Stomach (tissue), 9 donors: ENCODE data around the gene TF. TPM values are rescaled to one million over a fixed set of nuclear protein-coding genes. Genes with fewer than 3 reads are reported as not detected.

ENCODE experiments used
- DNase-seq, 2 donors: peaks; one replicate each; pipeline versions ENCODE4 v3.0.0 to v3.0.0-alpha.2; 2013 to 2019
- H3K27ac ChIP-seq, 5 donors: fragments of 200-600 bp in 4 of 5; sonication (generic) in 4 of 5; one replicate each; pipeline ENCODE4 v1.5.1; 2013 to 2019; ENCODE audit warnings: mild to moderate bottlenecking in 1 of 5, moderate library complexity in 1 of 5
- H3K27me3 ChIP-seq, 3 donors: fragments of 200-600 bp; sonication (generic); one replicate each; pipeline ENCODE4 v1.5.1; 2017 to 2019; ENCODE audit warnings: mixed run types in 1 of 3
- H3K36me3 ChIP-seq, 4 donors: fragments of 200-600 bp; sonication (generic); 1 replicate in 3 of 4; 2 replicates in 1 of 4; pipeline ENCODE4 v1.5.1; 2016 to 2019
- H3K4me1 ChIP-seq, 4 donors: fragments of 200-600 bp; sonication (generic); one replicate each; pipeline ENCODE4 v1.5.1; 2016 to 2019
- H3K4me3 ChIP-seq, 4 donors: fragments of 200-600 bp; sonication (generic) in 3 of 4; one replicate each; pipeline ENCODE4 v1.5.1; 2016 to 2019; ENCODE audit warnings: mild to moderate bottlenecking in 1 of 4
- H3K9me3 ChIP-seq, 4 donors: fragments of 200-600 bp; sonication (generic); one replicate each; pipeline ENCODE4 v1.5.1; 2016 to 2019
- CTCF ChIP-seq, 7 experiments: fragments of 450-650 bp in 4 of 7; fragments of 200-600 bp in 3 of 7; sonication (generic) in 3 of 7; IDR thresholded peaks; one replicate each; pipeline ENCODE4 v1.5.1; 2016 to 2019; ENCODE audit warnings: antibody characterized with exemption in 7 of 7, control low read depth in 2 of 7, mild to moderate bottlenecking in 1 of 7
- EP300 ChIP-seq: sonication (generic); formaldehyde crosslinking; IDR thresholded peaks from one replicate; pipeline ENCODE4 v1.6.1; 2017; ENCODE audit warnings: antibody characterized with exemption
- POLR2A ChIP-seq, 4 donors: fragments of 450-650 bp; IDR thresholded peaks; one replicate each; pipeline ENCODE4 v1.6.1; 2016; ENCODE audit warnings: antibody characterized with exemption in 4 of 4, control low read depth in 2 of 4, mild to moderate bottlenecking in 1 of 4, moderate library complexity in 1 of 4
- POLR2AphosphoS5 ChIP-seq, 3 donors: sonication (generic); formaldehyde crosslinking; IDR thresholded peaks; one replicate each; pipeline ENCODE4 v1.6.1; 2016; ENCODE audit warnings: antibody characterized with exemption in 3 of 3
- WGBS, 5 donors: extraction: QIAGEN DNeasy Blood & Tissue Kit in 3 of 5; methylation state at CpG; one replicate each; pipeline versions ENCODE4 v1.1.5 to v1.1.7; 2013 to 2018; 5-methylcytosine and 5-hydroxymethylcytosine counted together
- intact Hi-C: fragments of 100-400 bp; cut with DNase I; formaldehyde crosslinking; loops from one replicate; pipeline ENCODE4 v1.15.1; 2023; ENCODE audit warnings: low total_unique reads
- polyA plus RNA-seq, 3 donors: library from polyadenylated mRNA; stranded (reverse); fragments of 200-250 nt; gene quantifications; one replicate each; pipeline ENCODE4 v1.2.3, GENCODE V29; 2013
- total RNA-seq, 5 donors: library from RNA; depleted of rRNA; stranded (reverse); fragments of >200 nt; gene quantifications; one replicate each; pipeline versions ENCODE4 v1.1.0 to v1.2.3, GENCODE V29; 2014 to 2016
- donor health status: healthy with polysubstance abuse.
- donor health status: Bipolar disorder and iron deficiency.
- donor health status: healthy.

Gene TF
- total and polyA plus RNA-seq, 8 donors = under 0.01 to 16.2 (median 0.68) TPM; not detected in 1

- TF ChIP-seq EP300 (no peak), POLR2AphosphoS5 (IDR thresholded peaks at IDR 0.05) (no peak), CTCF (IDR thresholded peaks at IDR 0.05) (no peak), POLR2A (IDR thresholded peaks at IDR 0.05) (no peak)
- Histone ChIP-seq H3K9me3 (no peaks in the 10 kb centered on the region), H3K4me3 (no peak overlapping the region), H3K27ac (no peak overlapping the region), H3K36me3 (no peaks in the 10 kb centered on the region), H3K27me3 (no peaks in the 10 kb centered on the region), H3K4me1 (no peaks in the 10 kb centered on the region)
- 80 to 88% (median 84%) methylated on average over 3 of the region's 3 CpGs for WGBS, 5 donors
- intact Hi-C loops = no loop called here
- DNase-seq = no peak
Observed at GRCh38 chr3:133769536-133769935, 23.3 kb downstream of the TF start.

DNA sequence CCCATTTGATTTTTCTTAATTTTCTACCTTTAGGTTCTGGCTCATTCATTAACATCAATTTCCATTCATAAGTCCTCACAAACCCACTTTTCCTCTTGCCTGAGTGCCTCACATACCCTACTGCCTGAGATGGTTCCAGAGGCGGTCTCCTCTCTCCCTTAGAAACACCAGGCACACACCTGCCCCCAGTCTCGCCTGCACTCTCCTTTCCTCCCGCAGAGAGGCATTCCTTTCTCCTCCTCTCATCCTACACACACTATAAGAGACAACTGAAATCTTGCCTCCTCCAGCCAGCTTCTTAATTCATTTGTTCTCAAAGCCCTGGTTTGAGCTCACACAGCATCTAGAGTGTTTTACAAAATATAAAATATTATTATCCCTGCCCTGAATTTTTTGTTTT is 27.5 kb downstream of the TF start:
- H3K9me3 ChIP-seq = no peaks in the 10 kb centered on the region
- no peaks in the 10 kb centered on the region for H3K36me3 ChIP-seq
- H3K27me3 ChIP-seq = no peaks in the 10 kb centered on the region
- intact Hi-C loops = no loop called here
- 76 to 87% (median 83%) methylated on average over 3 of the region's 3 CpGs for WGBS, 5 donors
- no peak overlapping the region for H3K27ac ChIP-seq
- TF ChIP-seq POLR2A (IDR thresholded peaks at IDR 0.05) (no peak), POLR2AphosphoS5 (IDR thresholded peaks at IDR 0.05) (no peak), CTCF (IDR thresholded peaks at IDR 0.05) (no peak), EP300 (no peak)
- H3K4me3 ChIP-seq = no peak overlapping the region
- DNase-seq = no peak
- no peaks in the 10 kb centered on the region for H3K4me1 ChIP-seq

GRCh38 chr3:133775309-133775708 is 29.1 kb downstream of the TF start:
- Histone ChIP-seq H3K4me3 (no peak overlapping the region), H3K36me3 (no peaks in the 10 kb centered on the region), H3K27me3 (no peaks in the 10 kb centered on the region), H3K4me1 (no peaks in the 10 kb centered on the region), H3K27ac (no peak overlapping the region), H3K9me3 (no peaks in the 10 kb centered on the region)
- 71 to 89% (median 85%) methylated on average over 9 of the region's 9 CpGs for WGBS, 5 donors
- DNase-seq = no peak
- intact Hi-C loops = no loop called here
- no peak for TF ChIP-seq CTCF (IDR thresholded peaks at IDR 0.05)
- no peak for TF ChIP-seq EP300
- no peak for TF ChIP-seq POLR2A (IDR thresholded peaks at IDR 0.05)
- TF ChIP-seq POLR2AphosphoS5 (IDR thresholded peaks at IDR 0.05) = no peak

DNA sequence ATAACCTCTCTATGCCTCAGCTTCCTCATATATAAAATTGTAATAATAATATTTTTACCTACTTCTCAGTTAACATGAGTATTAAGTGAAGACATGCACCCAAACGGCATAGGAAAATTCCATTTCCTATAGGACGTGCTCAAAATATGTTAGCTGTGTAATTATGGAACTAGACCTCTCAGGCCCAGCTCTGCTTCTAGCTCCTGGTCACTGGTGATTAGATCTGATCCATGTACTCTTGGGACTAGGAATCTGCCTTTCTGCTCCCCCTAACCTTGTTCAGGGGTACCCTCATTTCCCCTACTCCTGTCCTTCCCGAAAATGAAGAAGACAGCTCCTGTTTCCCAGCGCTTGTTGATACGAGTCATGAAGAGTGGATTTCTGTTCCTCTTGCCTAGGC is 29.6 kb downstream of the TF start:
- intact Hi-C loops = no loop called here
- no peak overlapping the region for H3K4me3 ChIP-seq
- TF ChIP-seq EP300 = no peak
- no peak for TF ChIP-seq POLR2A (IDR thresholded peaks at IDR 0.05)
- no peak for TF ChIP-seq POLR2AphosphoS5 (IDR thresholded peaks at IDR 0.05)
- TF ChIP-seq CTCF (IDR thresholded peaks at IDR 0.05) = no peak
- H3K27me3 ChIP-seq = no peaks in the 10 kb centered on the region
- 93 to 98% (median 96%) methylated on average over 5 of the region's 5 CpGs for WGBS, 5 donors
- H3K9me3 ChIP-seq = no peaks in the 10 kb centered on the region
- no peaks in the 10 kb centered on the region for H3K36me3 ChIP-seq
- no peak overlapping the region for H3K27ac ChIP-seq
- no peak for DNase-seq
- H3K4me1 ChIP-seq = no peaks in the 10 kb centered on the region
